SH-SY5Y (cell line): Measurements from ENCODE around the gene AMY1B.
"Not testable (repeated sequence)": the region's sequence is repeated elsewhere in the genome, so short reads cannot be mapped to it uniquely, and the experiment has no call there.

ENCODE experiments used
- GATA2 ChIP-seq: IDR thresholded peaks from 2 replicates; pipeline ENCODE4 v1.6.1; 2011; ENCODE audit warnings: mild to moderate bottlenecking, low read depth, low read length
- GATA3 ChIP-seq: IDR thresholded peaks from 2 replicates; pipeline ENCODE4 v1.6.1; 2011; ENCODE audit warnings: low read depth, mild to moderate bottlenecking, low read length, moderate library complexity

AMY1B gene

DNA sequence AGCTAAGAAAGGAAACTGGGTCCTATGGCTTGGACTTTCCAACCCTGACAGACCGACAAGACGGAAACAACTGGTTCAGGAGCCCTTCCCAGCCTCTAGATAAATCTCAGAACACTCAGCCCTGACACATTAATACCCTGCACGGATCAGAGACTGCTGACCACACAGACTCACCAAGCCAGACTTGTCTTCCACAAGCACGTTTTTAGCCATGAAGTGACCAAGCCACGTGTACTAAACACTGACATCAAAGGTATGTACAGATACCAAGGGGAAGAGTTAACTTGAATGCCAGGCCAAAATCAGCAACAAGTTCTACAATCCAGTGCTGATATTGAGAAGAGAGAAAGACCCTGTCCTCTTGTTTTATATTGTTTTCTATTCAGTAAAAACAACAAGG, at the start of gene AMY1B:
AMY1B (minus strand) TSS at position 101 of the 400 bp plus-strand sequence. CDS start 571 bp downstream, outside the sequence.
- not testable (repeated sequence) for TF ChIP-seq GATA2, GATA3

DNA sequence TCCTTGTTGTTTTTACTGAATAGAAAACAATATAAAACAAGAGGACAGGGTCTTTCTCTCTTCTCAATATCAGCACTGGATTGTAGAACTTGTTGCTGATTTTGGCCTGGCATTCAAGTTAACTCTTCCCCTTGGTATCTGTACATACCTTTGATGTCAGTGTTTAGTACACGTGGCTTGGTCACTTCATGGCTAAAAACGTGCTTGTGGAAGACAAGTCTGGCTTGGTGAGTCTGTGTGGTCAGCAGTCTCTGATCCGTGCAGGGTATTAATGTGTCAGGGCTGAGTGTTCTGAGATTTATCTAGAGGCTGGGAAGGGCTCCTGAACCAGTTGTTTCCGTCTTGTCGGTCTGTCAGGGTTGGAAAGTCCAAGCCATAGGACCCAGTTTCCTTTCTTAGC, 40.5 kb downstream of the AMY1B start, which contains the start of gene AMY1A:
AMY1A (plus strand) TSS at position 301 of the 400 bp plus-strand sequence. CDS start 571 bp downstream, outside the sequence.
- not testable (repeated sequence) for TF ChIP-seq GATA3, GATA2
